ENCODE data around the gene CIDEA.

Gene CIDEA

GRCh38 chr18:12271376-12272235 is 17.4 kb downstream of the CIDEA start:
- DNase-seq (ENCODE audit: low read depth, low spot score), result peak; percentile 89

- DNase-seq (ENCODE audit: low read depth, low spot score), result no peak
These were observed 20.6 kb downstream of the CIDEA start for GRCh38 chr18:12274793-12275192.

DNA sequence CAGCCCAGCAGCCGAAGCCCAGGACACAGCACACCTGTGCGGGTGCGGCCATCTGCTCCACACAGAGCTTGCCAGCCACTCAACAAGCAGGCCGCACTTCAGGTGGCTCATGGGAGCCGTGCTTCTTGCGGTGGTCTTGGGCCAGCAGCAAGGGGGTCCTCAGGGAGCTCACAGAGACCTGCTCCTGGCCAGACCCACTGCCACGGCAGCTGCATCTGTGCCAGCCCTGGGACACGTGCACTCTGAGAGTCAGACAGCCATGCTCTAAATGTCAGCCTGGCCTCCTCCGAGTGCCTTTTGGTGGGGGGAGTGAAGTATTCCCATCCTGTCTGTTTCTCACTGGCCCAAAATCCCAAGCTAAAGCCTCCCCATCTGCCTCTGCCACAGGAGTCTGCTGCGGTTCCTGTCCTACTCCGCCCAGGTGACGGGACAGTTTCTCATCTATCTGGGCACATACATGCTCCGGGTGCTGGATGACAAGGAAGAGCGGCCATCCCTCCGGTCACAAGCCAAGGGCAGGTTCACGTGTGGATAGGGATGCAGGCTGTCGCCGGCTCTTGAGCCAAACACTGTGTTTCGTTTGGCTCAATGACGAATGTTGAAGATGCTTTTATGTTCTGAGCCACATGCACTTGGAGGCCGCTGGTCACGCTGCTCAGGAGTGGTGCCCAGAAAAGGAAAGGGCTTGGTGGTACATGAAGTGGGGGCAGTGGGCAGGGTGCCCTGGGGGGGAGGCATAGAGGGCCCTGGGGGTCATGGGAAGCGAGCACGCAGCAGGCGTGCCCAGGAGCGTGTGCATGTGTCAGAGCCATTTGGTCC is 22.8 kb downstream of the CIDEA start:
- no peak for DNase-seq (ENCODE audit: low read depth, low spot score)

DNA sequence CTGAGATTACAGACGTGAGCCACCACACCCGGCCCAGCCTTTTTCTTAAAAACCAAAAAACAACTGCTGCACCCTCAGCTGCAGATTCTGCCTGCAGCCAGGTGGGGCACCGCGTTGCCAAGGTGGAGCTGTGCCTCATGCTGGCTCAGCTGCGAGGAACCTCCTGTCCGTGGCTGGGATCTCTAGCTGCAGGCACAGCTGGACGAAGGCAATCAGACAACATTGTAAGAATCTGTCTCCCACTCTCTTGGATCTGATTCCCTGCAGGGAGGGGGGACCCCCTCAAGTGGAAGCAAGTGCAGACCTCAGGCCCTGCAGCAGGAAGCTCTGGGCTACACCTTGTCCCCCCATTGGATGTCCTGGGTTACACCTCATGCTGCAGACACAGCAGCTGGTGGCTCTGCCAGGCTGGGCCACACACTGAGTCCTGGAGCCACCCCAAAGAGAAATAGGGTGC is 24.1 kb downstream of the CIDEA start:
- DNase-seq (ENCODE audit: low read depth, low spot score), result no peak

GRCh38 chr18:12278741-12279682 is 24.9 kb downstream of the CIDEA start:
- peak; percentile 97 for DNase-seq (ENCODE audit: low read depth, low spot score)

DNA sequence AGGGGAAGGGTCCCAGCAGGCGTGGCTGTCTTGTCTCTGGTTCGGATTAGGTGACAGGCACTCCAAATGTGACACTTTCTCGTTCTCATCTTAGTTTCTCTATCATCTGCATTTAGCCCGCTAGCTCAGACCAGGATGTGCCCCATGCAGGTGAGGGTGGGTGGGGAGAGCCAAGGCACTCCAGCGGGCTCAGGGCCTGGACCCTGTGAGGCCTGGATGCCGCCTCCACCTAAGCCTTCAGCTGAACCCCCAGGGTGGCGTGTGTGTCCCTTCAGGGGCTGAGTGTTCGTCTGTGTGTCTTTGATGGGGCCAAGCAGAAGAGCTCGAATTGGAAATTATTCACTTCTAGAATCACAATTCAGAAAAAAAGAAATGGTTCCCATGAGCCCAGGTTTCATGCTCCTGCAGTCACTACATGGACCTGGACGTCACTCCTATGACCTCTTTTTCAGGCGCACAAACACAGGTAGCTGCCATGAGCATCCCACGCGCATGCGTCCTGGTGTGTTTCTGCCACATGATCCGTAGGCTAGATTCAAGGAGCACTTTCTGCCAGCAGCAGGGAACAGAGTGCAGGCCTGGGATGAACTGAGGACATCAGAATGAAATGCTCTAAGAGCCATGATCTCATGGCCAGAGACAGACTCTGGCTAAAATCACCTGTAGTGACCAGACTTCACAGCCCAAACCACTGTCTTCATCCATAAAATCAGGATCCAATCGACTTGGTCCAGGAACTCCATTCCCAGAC is 25.8 kb downstream of the CIDEA start:
- DNase-seq (ENCODE audit: low read depth, low spot score), result no peak

GRCh38 chr18:12281861-12282260 is 27.7 kb downstream of the CIDEA start:
- DNase-seq (ENCODE audit: low read depth, low spot score), result no peak

GRCh38 chr18:12282442-12283039 is 28.4 kb downstream of the CIDEA start:
- DNase-seq (ENCODE audit: low read depth, low spot score), result peak; percentile 25

GRCh38 chr18:12283256-12283655 is 29.1 kb downstream of the CIDEA start:
- DNase-seq (ENCODE audit: low read depth, low spot score), result peak; percentile 79

DNA sequence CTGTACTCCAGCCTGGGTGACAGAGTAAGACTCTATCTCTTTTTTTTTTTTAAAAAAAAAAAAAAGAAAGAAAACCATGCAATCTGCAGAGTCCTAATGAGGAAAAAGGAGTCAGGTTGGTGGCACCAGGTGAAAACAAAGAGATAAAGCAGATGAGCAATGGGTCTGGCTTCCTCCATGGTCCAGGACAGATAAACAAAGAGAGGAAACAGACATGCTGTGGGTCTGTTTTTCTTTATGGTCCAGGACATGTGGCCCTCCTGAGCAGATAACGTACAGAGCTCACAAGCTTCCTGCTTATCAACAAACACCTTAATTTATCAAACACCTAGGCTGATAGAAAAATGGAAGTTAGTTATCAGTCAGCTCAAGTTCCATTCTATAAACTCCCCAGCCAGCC is 29.5 kb downstream of the CIDEA start:
- peak; percentile 32 for DNase-seq (ENCODE audit: low read depth, low spot score)

GRCh38 chr18:12287131-12287681 is 33.0 kb downstream of the CIDEA start:
- DNase-seq (ENCODE audit: low read depth, low spot score), result peak; percentile 67

- peak; percentile 57 for DNase-seq (ENCODE audit: low read depth, low spot score)
These were observed 33.7 kb downstream of the CIDEA start for GRCh38 chr18:12287684-12288402.

DNA sequence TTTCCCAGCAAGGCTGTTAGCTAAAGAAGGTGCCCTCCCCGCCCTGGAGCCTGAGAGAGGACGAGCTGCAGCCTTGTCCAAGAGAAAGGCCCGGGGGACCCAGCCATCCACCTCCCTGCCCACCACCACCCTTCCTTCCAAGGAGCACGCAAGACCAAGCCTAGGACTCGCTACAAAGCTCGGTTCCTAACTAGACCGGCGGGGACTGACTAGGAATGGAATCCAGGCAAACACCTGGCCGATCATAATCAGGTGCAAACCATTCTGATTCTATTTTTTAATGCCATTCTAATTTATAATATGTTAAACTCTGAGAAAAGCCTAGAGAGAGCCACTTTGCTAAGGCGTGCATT is 34.2 kb downstream of the CIDEA start:
- no peak for DNase-seq (ENCODE audit: low read depth, low spot score)

DNA sequence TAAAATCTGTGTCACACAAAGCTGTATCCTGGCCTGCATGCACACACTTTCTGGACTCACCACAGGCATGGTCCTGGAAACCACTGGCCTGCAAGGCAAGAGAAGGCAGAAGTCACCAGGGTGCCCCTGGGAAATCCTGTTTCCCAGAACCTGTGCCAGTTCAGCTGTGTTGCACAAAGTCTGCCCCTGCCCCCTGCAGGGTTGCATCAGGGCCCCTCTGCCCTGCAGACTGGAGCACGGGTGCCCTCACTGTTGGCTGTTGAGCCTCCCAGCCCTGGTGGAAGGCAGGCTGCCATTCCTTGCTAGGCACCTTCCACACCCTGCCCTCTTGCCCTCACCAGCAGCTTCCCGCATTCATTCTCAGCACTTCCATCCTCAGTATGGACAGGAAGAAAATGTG is 35.9 kb downstream of the CIDEA start:
- no peak for DNase-seq (ENCODE audit: low read depth, low spot score)

- DNase-seq (ENCODE audit: low read depth, low spot score), result no peak
These were observed 37.0 kb downstream of the CIDEA start for GRCh38 chr18:12291161-12291560.

DNA sequence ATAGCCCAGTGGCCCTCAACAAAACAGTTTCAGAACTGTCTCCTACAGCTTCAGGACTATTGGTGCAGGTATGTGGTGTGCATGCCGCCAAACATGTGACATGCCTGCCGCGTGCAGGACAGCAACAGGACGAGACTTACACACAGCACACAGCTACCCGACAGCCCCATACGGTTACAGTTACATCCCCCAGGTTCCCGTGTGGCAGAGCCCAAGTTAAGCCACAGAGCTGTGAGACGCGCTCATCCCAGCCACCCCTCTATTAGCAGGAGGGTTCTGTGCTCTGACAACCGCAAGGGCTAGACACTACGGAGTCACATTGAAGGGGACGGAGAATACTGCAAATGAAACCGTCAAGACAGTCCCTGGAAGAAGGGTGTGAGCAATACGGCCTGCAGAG is 37.5 kb downstream of the CIDEA start:
- no peak for DNase-seq (ENCODE audit: low read depth, low spot score)

- DNase-seq (ENCODE audit: low read depth, low spot score), result no peak
These were observed 39.7 kb downstream of the CIDEA start for GRCh38 chr18:12293831-12294230.

- no peak for DNase-seq (ENCODE audit: low read depth, low spot score)
These were observed 41.4 kb downstream of the CIDEA start for GRCh38 chr18:12295389-12296086.

GRCh38 chr18:12296087-12296403 is 41.9 kb downstream of the CIDEA start:
- no peak for DNase-seq (ENCODE audit: low read depth, low spot score)

All from ELF-1 (cell line).